22Rv1 (cell line): Measurements from ENCODE around the gene DNHD1.

ENCODE experiments used
- ZFX ChIP-seq: fragments of 450-650 bp; IDR thresholded peaks from 2 replicates; pipeline ENCODE4 v1.6.1; 2017; ENCODE audit warnings: antibody characterized with exemption, borderline replicate concordance
- TF ChIP-seq, protein P1 (sequence below): fragments of 450-650 bp; IDR thresholded peaks from 2 replicates; pipeline ENCODE4 v1.5.1; 2017; ENCODE audit warnings: mild to moderate bottlenecking

GRCh38 chr11:6483015-6483414 is 14.1 kb upstream of the DNHD1 start:
- TF ChIP-seq, protein P1, sequence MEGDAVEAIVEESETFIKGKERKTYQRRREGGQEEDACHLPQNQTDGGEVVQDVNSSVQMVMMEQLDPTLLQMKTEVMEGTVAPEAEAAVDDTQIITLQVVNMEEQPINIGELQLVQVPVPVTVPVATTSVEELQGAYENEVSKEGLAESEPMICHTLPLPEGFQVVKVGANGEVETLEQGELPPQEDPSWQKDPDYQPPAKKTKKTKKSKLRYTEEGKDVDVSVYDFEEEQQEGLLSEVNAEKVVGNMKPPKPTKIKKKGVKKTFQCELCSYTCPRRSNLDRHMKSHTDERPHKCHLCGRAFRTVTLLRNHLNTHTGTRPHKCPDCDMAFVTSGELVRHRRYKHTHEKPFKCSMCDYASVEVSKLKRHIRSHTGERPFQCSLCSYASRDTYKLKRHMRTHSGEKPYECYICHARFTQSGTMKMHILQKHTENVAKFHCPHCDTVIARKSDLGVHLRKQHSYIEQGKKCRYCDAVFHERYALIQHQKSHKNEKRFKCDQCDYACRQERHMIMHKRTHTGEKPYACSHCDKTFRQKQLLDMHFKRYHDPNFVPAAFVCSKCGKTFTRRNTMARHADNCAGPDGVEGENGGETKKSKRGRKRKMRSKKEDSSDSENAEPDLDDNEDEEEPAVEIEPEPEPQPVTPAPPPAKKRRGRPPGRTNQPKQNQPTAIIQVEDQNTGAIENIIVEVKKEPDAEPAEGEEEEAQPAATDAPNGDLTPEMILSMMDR = no peak
- TF ChIP-seq ZFX = no peak
